Hepatic stellate cell (primary cell): ENCODE data around the gene SPNS3.

Experiments
- DNase-seq: peaks from one replicate; pipeline ENCODE4 v3.0.0; 2011; ENCODE audit warnings: low spot score

SPNS3 gene

GRCh38 chr17:4427505-4427904, 6.2 kb upstream of the SPNS3 start:
- DNase-seq: no peak

GRCh38 chr17:4436381-4436780, 2.6 kb downstream of the SPNS3 start:
- DNase-seq: no peak

GRCh38 chr17:4436846-4437245, 3.1 kb downstream of the SPNS3 start:
- DNase-seq: no peak

GRCh38 chr17:4438162-4438944, 4.6 kb downstream of the SPNS3 start:
- no peak for DNase-seq

GRCh38 chr17:4440021-4440420, 6.3 kb downstream of the SPNS3 start:
- no peak for DNase-seq

GRCh38 chr17:4440690-4441686, 7.2 kb downstream of the SPNS3 start:
- no peak for DNase-seq

- no peak for DNase-seq
These were observed 8.8 kb downstream of the SPNS3 start for GRCh38 chr17:4442582-4442981.

- DNase-seq: no peak
These were observed 9.7 kb downstream of the SPNS3 start for GRCh38 chr17:4443476-4443875.

GRCh38 chr17:4444782-4445473, 11.2 kb downstream of the SPNS3 start:
- DNase-seq: no peak

- no peak for DNase-seq
These were observed 12.0 kb downstream of the SPNS3 start for GRCh38 chr17:4445731-4446130.

GRCh38 chr17:4446326-4447071, 12.8 kb downstream of the SPNS3 start:
- no peak for DNase-seq

- DNase-seq: no peak
These were observed 14.6 kb downstream of the SPNS3 start for GRCh38 chr17:4448197-4448980.

- no peak for DNase-seq
These were observed 16.0 kb downstream of the SPNS3 start for GRCh38 chr17:4449736-4450135.

GRCh38 chr17:4450710-4451316, 17.1 kb downstream of the SPNS3 start:
- DNase-seq: no peak

- no peak for DNase-seq
These were observed 20.3 kb downstream of the SPNS3 start for GRCh38 chr17:4453812-4454591.

- no peak for DNase-seq
These were observed 26.9 kb downstream of the SPNS3 start for GRCh38 chr17:4460661-4461060.

GRCh38 chr17:4463818-4464476, 30.2 kb downstream of the SPNS3 start:
- no peak for DNase-seq

- DNase-seq: no peak
These were observed 32.0 kb downstream of the SPNS3 start for GRCh38 chr17:4465786-4466185.

GRCh38 chr17:4467287-4467686, 33.5 kb downstream of the SPNS3 start:
- DNase-seq: no peak
